Measurements from ENCODE around the gene TANGO2.

TANGO2 gene

GRCh38 chr22:20046730-20047129 is 25.8 kb downstream of the TANGO2 start:
- TF ChIP-seq CTCF (IDR thresholded peaks at IDR 0.05) = no peak

GRCh38 chr22:20051927-20052308 is 31.0 kb downstream of the TANGO2 start:
- no peak for TF ChIP-seq CTCF (IDR thresholded peaks at IDR 0.05)

DNA sequence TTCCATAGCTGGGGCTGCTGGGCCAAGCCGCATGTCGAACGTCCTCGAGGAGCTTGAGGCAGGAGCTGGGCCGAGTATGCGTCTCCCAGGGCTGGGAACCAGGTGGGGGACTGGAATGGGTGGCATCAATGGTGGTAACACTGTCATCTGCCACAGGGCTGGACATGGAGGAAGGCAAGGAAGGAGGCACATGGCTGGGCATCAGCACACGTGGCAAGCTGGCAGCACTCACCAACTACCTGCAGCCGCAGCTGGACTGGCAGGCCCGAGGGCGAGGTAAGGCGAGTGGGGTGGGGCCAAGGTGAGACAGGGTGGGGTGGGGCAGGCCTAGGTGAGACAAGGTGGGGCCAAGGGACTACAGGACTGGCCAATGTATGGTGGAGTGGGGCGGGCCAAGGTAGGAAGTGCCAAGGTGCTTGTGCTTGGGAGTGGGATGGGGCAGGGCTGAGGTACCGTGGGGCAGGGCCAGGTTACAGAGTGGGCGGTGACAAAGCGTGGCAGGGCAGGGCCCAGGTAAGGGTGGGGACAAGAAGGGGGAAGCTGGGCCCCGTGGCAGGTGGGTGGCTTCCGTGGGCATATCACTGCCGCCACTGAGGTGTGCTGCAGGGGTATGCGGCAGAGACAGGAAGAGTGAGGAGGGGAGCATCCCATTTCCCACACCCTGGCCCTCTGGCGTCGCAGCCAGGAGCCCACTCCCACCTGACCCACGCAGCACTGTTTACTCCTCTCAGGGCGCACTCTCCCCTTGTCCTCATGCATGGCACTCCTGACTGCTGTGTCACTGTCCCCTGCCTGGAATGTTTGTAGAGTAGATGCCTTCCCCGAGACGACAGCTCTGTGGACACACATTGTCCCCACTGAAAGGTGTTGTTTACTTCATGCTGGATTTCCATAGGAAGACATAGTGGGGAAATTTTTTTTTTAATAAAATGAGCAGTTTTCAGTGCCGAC is 31.7 kb downstream of the TANGO2 start:
- no peak for TF ChIP-seq CTCF (IDR thresholded peaks at IDR 0.05)

DNA sequence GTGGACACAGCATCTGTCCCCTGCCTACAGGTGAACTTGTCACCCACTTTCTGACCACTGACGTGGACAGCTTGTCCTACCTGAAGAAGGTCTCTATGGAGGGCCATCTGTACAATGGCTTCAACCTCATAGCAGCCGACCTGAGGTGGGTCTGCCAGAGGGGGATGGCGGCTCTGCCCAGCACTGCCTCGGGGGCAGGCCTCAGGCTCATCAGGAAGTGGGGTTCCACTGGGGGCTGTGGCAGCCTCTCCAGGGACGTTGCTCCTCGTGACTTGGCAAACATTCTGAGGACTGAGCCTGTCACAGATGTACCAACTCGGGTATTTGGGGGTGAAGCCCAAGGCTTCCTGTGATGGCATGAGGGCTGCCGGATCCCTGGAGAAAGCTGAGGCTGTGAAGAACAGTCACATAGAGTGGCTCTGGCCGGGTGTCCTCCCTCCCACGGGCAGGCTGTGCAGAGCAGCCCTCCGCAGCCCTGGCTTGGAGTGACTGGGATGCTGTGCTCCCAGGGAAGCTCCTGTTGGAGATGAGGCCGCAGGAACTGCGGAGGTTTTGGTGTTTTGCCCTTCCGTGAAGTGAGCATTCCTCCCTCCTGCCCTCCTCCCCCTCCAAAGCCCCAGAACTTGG is 32.6 kb downstream of the TANGO2 start:
- no peak for TF ChIP-seq CTCF (IDR thresholded peaks at IDR 0.05)

- no peak for TF ChIP-seq CTCF (IDR thresholded peaks at IDR 0.05)
Measured at GRCh38 chr22:20054034-20054427, 33.1 kb downstream of the TANGO2 start.

DNA sequence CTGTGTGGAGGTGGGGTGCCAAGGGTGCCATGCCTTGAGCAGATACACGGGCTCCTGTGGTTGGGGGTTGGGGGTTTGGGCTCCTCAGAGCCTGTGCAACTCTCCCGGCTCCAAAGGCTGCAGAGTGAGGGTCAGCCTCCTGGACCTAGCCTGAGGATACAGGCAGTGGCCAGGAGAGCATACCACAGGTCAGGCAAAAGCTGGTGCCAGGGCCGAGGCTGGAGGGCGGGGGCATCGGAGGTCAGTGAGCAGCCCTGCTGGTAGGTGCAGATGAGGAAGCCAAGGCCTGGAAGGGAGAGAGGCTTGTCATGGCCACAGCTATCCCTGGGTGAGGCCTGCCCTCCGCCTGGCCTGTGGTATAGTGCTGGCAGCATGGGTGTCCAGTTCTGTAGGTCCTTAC is 33.6 kb downstream of the TANGO2 start:
- no peak for TF ChIP-seq CTCF (IDR thresholded peaks at IDR 0.05)

DNA sequence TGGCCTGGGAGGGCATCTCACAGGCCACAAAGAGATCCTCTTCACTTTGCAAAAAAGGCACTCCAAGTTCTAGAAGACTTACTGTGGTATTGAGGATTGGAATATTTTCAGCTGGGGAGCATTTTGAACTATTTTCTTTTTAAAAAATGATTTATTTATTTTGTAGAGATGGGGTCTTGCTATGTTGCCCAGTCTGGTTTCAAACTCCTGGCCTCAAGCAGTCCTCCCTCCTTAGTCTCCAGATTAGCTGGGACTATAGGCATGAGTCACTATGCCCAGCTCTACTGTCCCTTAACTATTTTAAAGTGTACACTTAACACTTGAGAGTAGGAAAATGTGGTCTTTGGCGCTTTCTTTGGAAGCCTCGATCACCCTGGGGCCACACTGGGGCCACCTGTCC is 34.2 kb downstream of the TANGO2 start:
- no peak for TF ChIP-seq CTCF (IDR thresholded peaks at IDR 0.05)

All from LNCAP (cell line).